K562 (cell line): ENCODE results near the gene USP32. TPM values are rescaled to one million over a fixed set of nuclear protein-coding genes. Genes with fewer than 3 reads are reported as not detected.

Experiments
- ATAC-seq: fragments of 200-7000 bp; cut with Tn5 transposase; 3 replicates; pipeline ENCODE4 v1.9.1; 2020; ENCODE audit warnings: moderate library complexity
- BruUV-seq: library from RNA; stranded (reverse); fragments of 400-500 nt; replicated peaks from 2 replicates; lab custom pipeline; 2021; lab: Mats Ljungman, UMichigan
- CTCF ChIA-PET: fragments of 300-600 bp; formaldehyde crosslinking; extraction: SDS; loops from one replicate; lab custom pipeline; 2021; ENCODE audit warnings: low intra/inter-chr PET ratio; lab: Yijun Ruan, JAX
- POLR2A ChIA-PET: fragments of 300-600, 350-650 bp; sonication (Branson Sonifier 250); formaldehyde crosslinking; extraction: SDS; loops from one replicate; lab custom pipeline; 2021; ENCODE audit warnings: antibody characterized with exemption, inconsistent platforms; lab: Yijun Ruan, JAX
- DNase-seq, 4 experiments: peaks; one replicate each; pipeline versions ENCODE4 v3.0.0 to v3.0.0-alpha.2; 2011 to 2018; ENCODE audit warnings: low spot score in 3 of 4, mixed read lengths in 3 of 4; ENCODE audit errors: extremely low read depth in 1 of 4
- FAIRE-seq: peaks from 2 replicates; lab custom pipeline; 2011; peaks lifted over from hg19 to GRCh38; lab: Jason Lieb, UNC
- H2AFZ ChIP-seq: 2 replicates; pipeline ENCODE4 v1.6.0; 2011; ENCODE audit warnings: low read depth, low read length, control low read depth, inconsistent platforms
- H3K27ac ChIP-seq: fragments of 200-600 bp; 3 replicates; pipeline ENCODE4 v1.8.0; 2011; ENCODE audit warnings: low read depth, mild to moderate bottlenecking, control low read depth, inconsistent platforms, low read length, moderate library complexity, mixed read lengths; ENCODE audit errors: extremely low read depth
- H3K27me3 ChIP-seq, 2 experiments: fragments of 300-600 bp in 1 of 2; 2 replicates in 1 of 2; 3 replicates in 1 of 2; pipeline versions ENCODE4 v1.6.0 to v1.8.0; 2011; ENCODE audit warnings: inconsistent platforms in 2 of 2, low read length in 2 of 2, mild to moderate bottlenecking in 1 of 2, mixed read lengths in 1 of 2, moderate library complexity in 1 of 2; ENCODE audit not compliant: control insufficient read depth in 2 of 2, insufficient read depth in 2 of 2
- H3K36me3 ChIP-seq: fragments of 300-600 bp; 3 replicates; pipeline ENCODE4 v1.8.0; 2011; ENCODE audit warnings: mild to moderate bottlenecking, low read length, inconsistent platforms; ENCODE audit not compliant: control insufficient read depth, insufficient read depth
- H3K4me1 ChIP-seq, 2 experiments: fragments of 200-600 bp in 1 of 2; replicated peaks in 1 of 2; 2 replicates in 1 of 2; 3 replicates in 1 of 2; pipeline versions ENCODE4 v1.5.1 to v1.8.0; 2011; ENCODE audit warnings: inconsistent platforms in 2 of 2, low read length in 2 of 2, mild to moderate bottlenecking in 1 of 2, mixed read lengths in 1 of 2, moderate library complexity in 1 of 2; ENCODE audit not compliant: control insufficient read depth in 2 of 2, insufficient read depth in 2 of 2
- H3K4me2 ChIP-seq: 2 replicates; pipeline ENCODE4 v1.6.1; 2011; ENCODE audit warnings: low read length, control low read depth, inconsistent platforms, mixed read lengths; ENCODE audit not compliant: insufficient read depth
- H3K4me3 ChIP-seq: fragments of 200-600 bp; sonication (generic), shearing (Covaris generic); 2 replicates; pipeline ENCODE4 v1.5.1; 2016; ENCODE audit warnings: control low read depth, inconsistent platforms
- H3K79me2 ChIP-seq: fragments of 200-600 bp; 3 replicates; pipeline ENCODE4 v1.8.0; 2011; ENCODE audit warnings: low read length, inconsistent platforms; ENCODE audit not compliant: control insufficient read depth, insufficient read depth
- H3K9ac ChIP-seq, 2 experiments: 2 replicates each; pipeline versions ENCODE4 v1.6.0 to v1.6.1; 2011; ENCODE audit warnings: low read depth in 2 of 2, low read length in 2 of 2, control low read depth in 1 of 2, inconsistent platforms in 1 of 2, mild to moderate bottlenecking in 1 of 2, mixed read lengths in 1 of 2; ENCODE audit not compliant: insufficient read depth in 1 of 2
- H3K9me1 ChIP-seq: one replicate; pipeline ENCODE4 v1.6.0; 2011; ENCODE audit warnings: inconsistent platforms, mild to moderate bottlenecking, low read length, moderate library complexity; ENCODE audit not compliant: control insufficient read depth, insufficient read depth
- H3K9me3 ChIP-seq: replicated peaks from 2 replicates; pipeline ENCODE4 v1.5.1; 2011; ENCODE audit warnings: low read depth, low read length, inconsistent platforms; ENCODE audit not compliant: control insufficient read depth, insufficient read depth
- H4K20me1 ChIP-seq: replicated peaks from 2 replicates; pipeline ENCODE4 v1.6.1; 2011; ENCODE audit warnings: low read length, inconsistent platforms, mixed read lengths; ENCODE audit not compliant: control insufficient read depth, insufficient read depth
- BACH1 ChIP-seq: fragments of 200-800 bp; sonication (Bioruptor generic); IDR thresholded peaks from 2 replicates; pipeline ENCODE4 v1.6.1; 2016; ENCODE audit warnings: missing genetic modification characterization, missing compliant biosample characterization
- CBFA2T3 ChIP-seq: fragments of 450-650 bp; IDR thresholded peaks from 2 replicates; pipeline ENCODE4 v1.6.1; 2017
- CXXC5 ChIP-seq: fragments of 250-450 bp; sonication (Bioruptor Pico); IDR thresholded peaks from 2 replicates; pipeline ENCODE4 v1.8.0; 2022; ENCODE audit warnings: inconsistent platforms, mild to moderate bottlenecking, moderate library complexity
- E2F8 ChIP-seq: fragments of 450-650 bp; IDR thresholded peaks from 2 replicates; pipeline ENCODE4 v1.7.1; 2018; ENCODE audit warnings: mild to moderate bottlenecking, low read depth; ENCODE audit not compliant: partially characterized antibody
- ID3 ChIP-seq, 2 experiments: fragments of 250-450 bp in 1 of 2; fragments of 450-650 bp in 1 of 2; sonication (Bioruptor Pico) in 1 of 2; IDR thresholded peaks; 2 replicates each; pipeline versions ENCODE4 v1.6.1 to v1.8.0; 2016 to 2021; ENCODE audit warnings: mild to moderate bottlenecking in 2 of 2, moderate library complexity in 2 of 2, missing compliant biosample characterization in 1 of 2, missing genetic modification characterization in 1 of 2
- NBN ChIP-seq: fragments of 450-650 bp; IDR thresholded peaks from 2 replicates; pipeline ENCODE4 v1.6.1; 2016; ENCODE audit warnings: low read depth, mild to moderate bottlenecking
- SIN3A ChIP-seq, 2 experiments: fragments of 150-350 bp in 1 of 2; IDR thresholded peaks; 2 replicates each; pipeline ENCODE4 v1.6.1; 2011 to 2016; ENCODE audit warnings: borderline replicate concordance in 2 of 2, low read depth in 2 of 2, low read length in 2 of 2, mild to moderate bottlenecking in 2 of 2, moderate library complexity in 2 of 2; ENCODE audit not compliant: control insufficient read depth in 1 of 2
- ZNF398 ChIP-seq: fragments of 250-450 bp; sonication (Bioruptor Pico); IDR thresholded peaks from 2 replicates; pipeline ENCODE4 v1.8.0; 2021; ENCODE audit warnings: moderate library complexity, mild to moderate bottlenecking, inconsistent platforms
- WGBS: fragments of 100-300 bp; shearing (Covaris generic); methylation state at CpG from one replicate; pipeline ENCODE4 v1.1.6; 2016; ENCODE audit warnings: low coverage, mixed read lengths; ENCODE audit not compliant: insufficient coverage; ENCODE audit errors: missing lambda C conversion rate; 5-methylcytosine and 5-hydroxymethylcytosine counted together
- in situ Hi-C: fragments of 300-500 bp; cut with MboI; formaldehyde crosslinking; loops from 4 replicates; pipeline ENCODE4 v1.15.0; 2018; ENCODE audit warnings: inconsistent platforms, mixed read lengths
- intact Hi-C: fragments of 100-400 bp; cut with micrococcal nuclease; formaldehyde crosslinking; loops from 2 replicates; pipeline ENCODE4 v1.14.2; 2022
- polyA plus RNA-seq, 8 experiments: library from polyadenylated mRNA; depleted of rRNA in 4 of 8; stranded (reverse) in 5 of 8; unstranded in 3 of 8; fragments of >200 nt; fragmentation: Nextera tagmentation in 2 of 8; fragmentation: Illumina TruSeq in 1 of 8; extraction: Ambion mirVana in 2 of 8; extraction: Trizol in 1 of 8; gene quantifications; 2 replicates each; pipeline versions ENCODE4 v1.2.1 to v1.2.3, GENCODE V29; 2011 to 2014; ENCODE audit warnings: inconsistent platforms in 1 of 8, missing spikeins in 1 of 8
- total RNA-seq, 7 experiments: library from RNA; depleted of rRNA in 6 of 7; stranded (reverse); fragments of >200 nt in 6 of 7; fragmentation: Illumina TruSeq in 2 of 7; extraction: Trizol in 2 of 7; gene quantifications; 2 replicates each; pipeline versions ENCODE4 v1.2.1 to v1.2.3, GENCODE V29; 2011 to 2021; ENCODE audit warnings: low replicate concordance in 1 of 7

The USP32 gene
- total and polyA plus RNA-seq, 9 of the 15 experiments (the other 6 are each of a cell fraction or from before 2014, with no cell fraction given), result 18.0 to 69.3 (median 47.1) TPM

- in situ Hi-C loops (no loop called here), intact Hi-C loops (no loop called here)
- H3K27ac ChIP-seq, result no peak overlapping the region
- DNase-seq (no peak), ATAC-seq (no peak)
- no peaks in the 10 kb centered on the region for H3K9me3 ChIP-seq
- no peak overlapping the region for H3K4me2 ChIP-seq
- peaks cover 56% of the 10 kb centered on the region for H3K36me3 ChIP-seq
- no peaks in the 10 kb centered on the region for H3K79me2 ChIP-seq
- 94% methylated on average over 1 of the region's 1 CpG for WGBS
- POLR2A ChIA-PET, result no interaction called here
- no peak overlapping the region for H3K4me3 ChIP-seq
- H3K9ac ChIP-seq, result no peak overlapping the region
- H4K20me1 ChIP-seq, result no peaks in the 10 kb centered on the region
- BruUV-seq, result no TSS peak
- CTCF ChIA-PET, result no interaction called here
- no peak overlapping the region for H2AFZ ChIP-seq
- no peaks in the 10 kb centered on the region for H3K27me3 ChIP-seq
- no peaks in the 10 kb centered on the region for H3K4me1 ChIP-seq
- TF ChIP-seq NBN (no peak), CBFA2T3 (no peak), ID3 (CRISPR knock-in tag; IDR thresholded peaks at IDR 0.05) (no peak), ID3 (tag; IDR thresholded peaks at IDR 0.05) (no peak), E2F8 (no peak), CXXC5 (CRISPR knock-in tag) (no peak), SIN3A (IDR thresholded peaks at IDR 0.05; ENCODE audit: borderline replicate concordance in 2 of 2, control insufficient read depth in 1 of 2, low read depth in 2 of 2, low read length in 2 of 2) (no peak), ZNF398 (CRISPR knock-in tag) (no peak), BACH1 (tag) (no peak)
- TF ChIP-seq, all 486 proteins: peak for 0
- no peaks in the 10 kb centered on the region for H3K9me1 ChIP-seq
- no peak for FAIRE-seq
Measured at GRCh38 chr17:60223456-60223855, 168.5 kb downstream of the USP32 start.
